Dedifferentiated amniotic fluid mesenchymal stem cell (primary cell): ENCODE results near the gene PHGDH.
"Not testable (repeated sequence)": the region's sequence is repeated elsewhere in the genome, so short reads cannot be mapped to it uniquely, and the experiment has no call there.

ENCODE experiments used
- DNase-seq: peaks from one replicate; pipeline ENCODE4 v3.0.0-alpha.2; 2016; ENCODE audit errors: extremely low spot score

The PHGDH gene

DNA sequence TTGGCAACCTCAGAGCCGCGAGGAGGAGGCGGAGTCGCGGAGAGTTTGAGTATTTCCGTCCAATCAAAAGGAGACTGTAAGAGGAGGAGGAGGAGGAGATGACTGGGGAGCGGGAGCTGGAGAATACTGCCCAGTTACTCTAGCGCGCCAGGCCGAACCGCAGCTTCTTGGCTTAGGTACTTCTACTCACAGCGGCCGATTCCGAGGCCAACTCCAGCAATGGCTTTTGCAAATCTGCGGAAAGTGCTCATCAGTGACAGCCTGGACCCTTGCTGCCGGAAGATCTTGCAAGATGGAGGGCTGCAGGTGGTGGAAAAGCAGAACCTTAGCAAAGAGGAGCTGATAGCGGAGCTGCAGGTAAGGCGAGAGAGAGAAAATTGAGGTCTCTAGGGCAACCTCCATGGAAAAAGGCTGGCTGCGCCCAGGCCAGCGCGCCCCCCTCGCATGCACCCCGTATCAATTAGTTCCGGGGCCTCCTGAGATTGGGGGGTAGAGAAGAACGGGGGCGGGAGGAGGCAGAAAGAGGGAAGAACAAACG, at the start of gene PHGDH:
PHGDH (plus strand) TSS at position 131 of the 538 bp plus-strand sequence; CDS start at position 220, 89 bp downstream.
- DNase-seq = peak; percentile 92

DNA sequence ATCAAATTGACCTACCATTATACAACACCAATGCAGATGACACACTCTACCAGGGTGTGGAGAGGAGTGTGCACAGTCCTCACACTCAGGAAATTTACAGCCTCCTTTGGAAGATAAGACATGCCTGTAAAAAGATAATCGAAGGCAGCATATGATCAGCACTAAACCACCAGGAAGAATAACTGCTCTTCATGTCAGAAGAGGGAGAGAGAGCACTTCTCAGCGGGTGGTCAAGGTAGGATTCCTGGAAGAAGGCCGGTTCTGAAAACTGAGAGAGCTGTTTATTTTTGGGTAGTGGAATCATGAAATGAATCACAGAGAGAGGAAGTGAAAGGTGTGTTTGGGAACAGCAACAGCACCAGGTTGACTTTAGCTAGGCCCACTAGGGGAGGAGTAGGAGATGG, 49.7 kb upstream of the PHGDH start:
- DNase-seq = no peak

GRCh38 chr1:119664067-119664466, 47.7 kb upstream of the PHGDH start:
- no peak for DNase-seq

DNA sequence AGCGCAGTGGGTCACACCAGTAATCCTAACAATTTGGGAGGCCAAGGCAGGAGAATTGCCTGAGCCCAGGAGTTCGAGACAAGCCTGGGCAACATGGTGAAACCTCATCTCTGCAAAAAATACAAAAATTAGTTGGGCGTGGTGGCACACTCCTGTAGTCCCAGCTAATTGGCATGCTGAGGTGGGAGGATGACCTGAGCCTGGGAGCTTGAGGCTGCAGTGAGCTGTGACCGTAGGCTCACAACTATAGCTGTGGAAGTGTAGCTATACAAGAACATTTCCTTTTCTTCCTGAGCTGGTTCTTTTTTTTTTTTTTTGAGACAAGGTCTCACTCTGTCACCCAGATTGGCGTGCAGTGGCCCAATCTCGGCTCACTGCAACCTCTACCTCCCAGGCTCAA, 44.6 kb upstream of the PHGDH start:
- no peak for DNase-seq

DNA sequence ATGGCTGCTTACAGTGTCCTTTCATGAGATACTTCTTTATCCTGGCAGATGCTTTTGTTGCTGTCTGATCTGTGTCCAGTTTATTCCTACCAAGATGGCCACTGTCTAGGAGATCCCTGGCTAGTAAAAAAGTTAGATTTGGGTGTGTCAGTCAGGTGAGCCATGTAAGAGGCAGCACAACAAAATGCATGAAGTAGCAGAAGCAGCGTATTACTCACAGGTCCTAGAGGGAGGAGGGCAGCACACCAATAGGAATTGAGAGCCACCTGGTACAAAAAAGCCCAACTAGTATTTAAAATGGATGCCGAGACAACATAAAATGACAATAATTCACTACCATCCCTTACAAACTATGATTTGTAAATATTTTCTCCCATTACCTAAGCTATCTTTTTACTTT, 40.8 kb upstream of the PHGDH start:
- DNase-seq = no peak

- DNase-seq = no peak
Observed at GRCh38 chr1:119673171-119673940, 38.4 kb upstream of the PHGDH start.

GRCh38 chr1:119674111-119674526, 37.6 kb upstream of the PHGDH start:
- DNase-seq = no peak

DNA sequence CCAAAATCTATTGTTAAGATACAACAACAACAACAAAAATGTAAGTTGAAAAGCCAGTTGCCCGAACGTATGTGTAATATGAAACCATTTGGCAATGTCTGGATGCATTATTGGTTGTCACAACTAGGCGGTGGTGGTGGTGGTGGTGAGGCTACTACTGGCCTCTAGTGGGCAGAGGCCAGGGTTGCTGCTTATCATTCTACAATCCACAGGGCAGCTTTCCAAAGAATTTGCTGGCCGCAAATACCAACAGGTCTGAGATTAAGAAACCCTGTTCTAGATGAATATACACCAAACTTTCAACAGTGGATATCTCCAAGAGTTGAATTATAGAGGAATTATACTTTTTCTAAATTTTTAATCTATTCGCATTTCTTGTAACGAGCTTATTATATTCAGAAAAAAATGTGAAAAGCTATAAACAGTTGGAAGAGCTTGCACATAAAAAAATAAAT, 36.9 kb upstream of the PHGDH start:
- peak; percentile 74 for DNase-seq

GRCh38 chr1:119675349-119676345, 36.1 kb upstream of the PHGDH start:
- peak; percentile 93 for DNase-seq

GRCh38 chr1:119676571-119677206, 35.0 kb upstream of the PHGDH start:
- DNase-seq = no peak

GRCh38 chr1:119679223-119679622, 32.5 kb upstream of the PHGDH start:
- DNase-seq = no peak

DNA sequence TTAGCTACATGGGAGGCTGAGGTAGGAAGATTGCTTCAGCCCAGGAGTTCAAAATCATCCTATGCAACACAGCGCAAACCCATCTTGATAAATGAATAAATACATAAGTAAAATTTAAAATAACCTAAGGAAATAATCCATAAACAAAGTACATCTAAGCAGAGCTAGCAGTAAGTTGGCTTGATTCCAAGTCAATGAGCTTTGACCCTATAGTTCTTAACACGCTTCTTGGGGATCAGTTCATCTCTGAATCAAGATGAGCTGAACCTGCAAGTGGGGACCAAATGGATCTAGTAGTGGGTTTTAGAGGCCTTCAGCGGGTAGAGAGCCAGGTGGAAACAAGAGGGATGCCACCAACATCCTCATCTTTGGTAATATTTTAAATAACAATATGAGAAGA, 31.5 kb upstream of the PHGDH start:
- no peak for DNase-seq

GRCh38 chr1:119680723-119681122, 31.0 kb upstream of the PHGDH start:
- DNase-seq = no peak

DNA sequence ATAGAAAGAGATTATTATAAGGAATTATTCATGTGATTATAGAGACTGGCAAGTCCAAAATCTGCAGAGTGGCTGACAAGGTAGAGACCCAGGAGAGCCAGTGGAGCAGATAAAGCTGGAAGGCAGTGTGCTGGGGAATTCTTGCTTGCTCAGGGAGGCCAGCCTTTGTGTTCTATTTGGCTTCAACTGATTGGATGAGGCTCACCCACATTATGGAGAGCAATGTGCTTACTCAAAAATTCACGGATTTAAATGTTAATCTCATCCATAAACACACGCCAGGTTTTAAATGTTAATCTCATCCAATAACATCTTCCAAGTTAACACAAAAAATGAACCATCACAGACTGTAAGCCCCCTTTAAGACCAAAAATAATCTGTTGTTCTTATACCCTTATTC, 30.2 kb upstream of the PHGDH start:
- no peak for DNase-seq

DNA sequence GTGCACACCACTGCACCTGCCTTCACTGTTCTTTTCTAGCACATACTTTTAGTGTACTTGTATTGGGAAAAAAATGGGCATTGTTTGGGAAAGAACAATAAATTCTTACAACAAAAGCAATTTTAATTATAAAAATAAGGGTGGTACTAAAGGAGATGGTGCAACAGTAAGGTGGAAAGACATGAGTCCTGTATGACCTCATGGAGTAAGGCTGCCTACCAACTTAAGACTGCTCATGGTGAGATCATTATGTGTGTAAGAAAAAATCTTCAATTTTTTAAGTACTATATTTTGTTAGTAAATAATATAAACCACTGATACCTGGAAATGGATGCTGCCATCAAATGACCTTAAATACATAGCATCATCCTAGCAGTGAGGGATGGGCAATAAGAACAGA, 29.6 kb upstream of the PHGDH start:
- no peak for DNase-seq

GRCh38 chr1:119683893-119684292, 27.8 kb upstream of the PHGDH start:
- no peak for DNase-seq

GRCh38 chr1:119686661-119687060, 25.1 kb upstream of the PHGDH start:
- DNase-seq = no peak

DNA sequence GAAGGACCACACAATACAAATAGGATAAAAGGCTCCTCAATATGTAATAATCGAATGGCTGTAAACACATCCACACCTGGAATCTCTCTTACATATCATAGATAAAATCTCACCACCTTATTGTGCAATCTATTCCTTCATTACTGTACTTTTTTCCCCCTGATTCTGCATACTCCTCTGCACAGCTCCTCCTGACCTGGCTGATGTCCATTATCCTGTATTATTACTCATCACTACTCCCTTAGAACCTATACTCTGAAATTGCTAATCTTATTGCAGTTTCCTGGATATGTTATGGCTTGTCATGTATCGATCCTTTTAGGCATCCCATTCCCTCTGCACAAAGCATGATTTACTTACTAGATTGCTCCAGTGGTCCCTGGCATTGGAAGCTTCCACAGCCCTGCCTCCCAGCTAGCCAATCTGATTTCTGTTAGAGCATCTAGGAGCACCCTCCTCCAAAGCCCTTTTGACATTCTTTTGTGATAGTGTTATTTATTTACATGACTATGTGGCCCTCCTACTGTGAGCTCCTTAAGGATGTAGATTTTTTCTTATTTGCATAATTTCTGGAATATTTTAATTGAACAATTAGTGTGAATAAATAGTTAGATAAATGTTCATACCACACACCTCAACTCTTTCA, 24.2 kb upstream of the PHGDH start:
- DNase-seq = no peak

DNA sequence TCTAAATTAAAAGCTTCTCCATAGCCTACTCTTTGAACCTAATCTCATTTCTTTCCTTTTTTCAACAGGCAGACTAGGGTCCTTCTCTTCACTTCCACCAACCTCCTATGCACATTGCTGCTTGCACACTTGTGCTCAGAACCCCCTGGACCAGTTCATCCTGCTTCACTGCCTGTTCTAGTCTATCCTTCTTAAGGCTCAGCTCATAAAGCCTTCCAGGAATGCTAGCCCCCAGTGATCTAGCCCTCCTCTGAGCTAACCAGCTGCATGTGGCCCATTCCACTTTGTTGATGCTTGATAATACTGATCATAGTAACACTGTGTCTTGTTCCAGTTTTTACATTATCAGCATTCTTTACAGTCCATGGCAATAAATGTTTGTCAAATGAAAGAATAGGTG, 22.9 kb upstream of the PHGDH start:
- no peak for DNase-seq

DNA sequence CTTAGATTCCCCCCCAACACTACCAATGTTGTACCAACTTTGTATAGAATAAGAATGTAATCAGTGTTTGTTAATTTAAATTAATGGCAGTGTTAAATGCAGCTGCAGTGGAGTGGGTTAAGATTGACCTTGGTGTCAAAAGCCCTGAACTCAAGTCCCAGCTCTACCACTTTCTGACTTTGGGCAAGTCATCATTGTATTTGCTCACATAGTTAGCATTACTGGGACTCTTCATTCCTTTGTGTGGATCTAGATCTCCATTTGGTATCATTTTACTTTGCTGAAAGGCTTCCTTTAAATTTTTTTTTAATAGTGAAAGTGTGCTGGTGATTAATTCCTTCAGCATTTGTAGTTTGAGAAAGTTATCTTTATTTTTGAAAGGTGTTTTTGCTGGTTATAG, 22.2 kb upstream of the PHGDH start:
- no peak for DNase-seq

- not testable (repeated sequence) for DNase-seq
Observed at GRCh38 chr1:119696863-119697262, 14.9 kb upstream of the PHGDH start.
